Right cardiac atrium (tissue), 5 donors: ENCODE measurements around the gene C7orf57. TPM values are rescaled to one million over a fixed set of nuclear protein-coding genes. Genes with fewer than 3 reads are reported as not detected.

Experiments used
- ATAC-seq, 2 donors: fragments of 200-7000 bp; cut with Tn5 transposase; one replicate each; pipeline versions ENCODE4 v1.8.0 to v1.9.1; 2020; ENCODE audit warnings: moderate library complexity in 2 of 2, mild to moderate bottlenecking in 1 of 2
- DNase-seq, 3 donors: peaks; one replicate each; pipeline ENCODE4 v3.0.0-alpha.2; 2020
- H3K27ac ChIP-seq: one replicate; pipeline ENCODE4 v1.5.1; 2013; ENCODE audit warnings: mild to moderate bottlenecking, low read length, control low read depth, moderate library complexity
- H3K27me3 ChIP-seq: one replicate; pipeline ENCODE4 v1.6.1; 2013; ENCODE audit not compliant: control insufficient read depth, insufficient read depth
- H3K4me1 ChIP-seq: one replicate; pipeline ENCODE4 v1.6.1; 2013; ENCODE audit warnings: low read length; ENCODE audit not compliant: control insufficient read depth, insufficient read depth
- H3K4me3 ChIP-seq: one replicate; pipeline ENCODE4 v1.5.1; 2013; ENCODE audit warnings: low read length, control low read depth
- H3K9me3 ChIP-seq: one replicate; pipeline ENCODE4 v1.6.1; 2013; ENCODE audit warnings: low read length; ENCODE audit not compliant: control insufficient read depth
- WGBS: extraction: QIAGEN DNeasy Blood & Tissue Kit; methylation state at CpG from one replicate; pipeline ENCODE4 v1.1.7; 2013; 5-methylcytosine and 5-hydroxymethylcytosine counted together
- intact Hi-C, 4 donors: fragments of 100-400 bp; cut with DNase I; formaldehyde crosslinking; loops; one replicate each; pipeline versions ENCODE4 v1.11.0 to v1.14.0; 2022 to 2023
- polyA plus RNA-seq: library from polyadenylated mRNA; stranded (reverse); fragments of 200-250 nt; gene quantifications from one replicate; pipeline ENCODE4 v1.2.3, GENCODE V29; 2013
- total RNA-seq, 4 donors: library from RNA; stranded (reverse); fragmentation: NEBNext Ultra II Directional; extraction: Animal tissue kit (Norgen Biotek cat#: 25700); gene quantifications; one replicate each; pipeline ENCODE4 v1.2.1, GENCODE V29; 2021
- donor health status: healthy with polysubstance abuse.
- donor health status: DM: no; HTN: yes; CAD: no.
- donor health status: DM: no; HTN: no; CAD: no.
- donor health status: DM: no; HTN: yes; CAD: no; lungs with severe emphysema.
- donor health status: DM: yes; HTN: yes; CAD: no.

The C7orf57 gene
- total and polyA plus RNA-seq, 5 donors, result not detected

DNA sequence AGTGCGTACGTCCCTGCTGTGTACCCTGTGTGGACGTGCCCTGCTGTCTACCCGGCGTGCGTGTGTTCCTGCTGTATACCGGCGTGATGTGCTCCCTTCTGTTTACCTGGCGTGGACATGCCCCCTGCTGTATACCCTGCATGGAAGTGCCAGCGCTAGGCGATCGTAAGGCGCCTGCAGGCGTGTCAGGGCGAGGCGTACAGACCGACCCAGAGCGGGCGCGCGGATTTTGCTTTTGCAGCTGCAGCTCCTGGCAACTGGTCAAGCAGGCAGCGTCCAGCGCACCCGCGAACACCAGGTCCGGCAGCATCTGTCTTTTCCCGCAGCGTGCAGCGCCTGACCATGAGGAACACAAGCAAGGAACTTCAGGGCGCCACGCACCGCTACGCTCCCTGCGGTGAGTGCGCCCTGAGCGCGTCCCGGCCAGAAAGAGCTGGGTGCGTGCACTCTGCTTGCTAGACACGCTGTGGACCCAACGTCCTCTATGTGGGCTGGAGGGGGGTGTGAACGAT, 680 bp downstream of the C7orf57 start:
- H3K27ac ChIP-seq, result no peak overlapping the region
- H3K4me1 ChIP-seq, result no peaks in the 10 kb centered on the region
- DNase-seq (peak; percentile 20 to 69 (median 64)), ATAC-seq (peak; percentile 26 to 40)
- H3K4me3 ChIP-seq, result peak overlapping the region; percentile 44
- no peaks in the 10 kb centered on the region for H3K9me3 ChIP-seq
- intact Hi-C loops, result loop anchor here in 3 of 4 donors (10.0 kb wide), 3 partner anchors 59 to 79 kb away; no protein-coding TSS in a partner anchor
- no peaks in the 10 kb centered on the region for H3K27me3 ChIP-seq
- 2% methylated on average over 42 of the region's 42 CpGs for WGBS

DNA sequence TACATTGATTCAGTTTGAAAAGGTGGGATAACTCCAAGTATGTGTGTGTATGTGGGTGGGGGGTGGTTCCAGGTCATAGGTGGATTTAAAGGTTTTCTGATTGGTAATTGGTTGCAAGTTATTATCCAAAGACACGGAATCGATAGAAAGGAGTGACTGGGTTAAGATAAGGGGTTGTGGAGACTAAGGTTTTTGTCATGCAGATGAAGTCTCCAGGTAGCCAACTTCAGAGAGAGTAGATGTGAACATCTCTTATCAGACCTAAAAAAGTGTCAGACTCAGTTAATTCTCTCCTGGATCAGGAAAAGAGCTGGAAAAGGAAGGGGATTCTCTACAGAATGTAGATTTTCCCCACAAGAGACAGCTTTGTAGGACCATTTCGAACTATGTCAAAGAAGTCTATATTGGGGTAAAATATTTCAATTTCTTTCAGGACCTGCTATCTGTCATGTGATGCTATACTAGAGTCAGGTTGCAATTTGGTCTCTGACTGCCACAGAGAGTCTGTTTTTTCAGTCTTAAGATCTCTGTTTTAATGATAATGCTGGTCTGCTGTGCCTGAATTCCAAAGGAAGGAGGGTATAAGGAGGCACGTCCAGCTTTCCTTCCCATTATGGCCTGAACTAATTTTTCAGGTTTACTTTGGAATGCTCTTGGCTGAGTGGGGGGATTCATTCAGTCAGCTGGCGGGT, 3.6 kb downstream of the C7orf57 start:
- ATAC-seq, result no peak
- WGBS, result 59% methylated on average over 5 of the region's 5 CpGs
- H3K4me1 ChIP-seq, result no peaks in the 10 kb centered on the region
- intact Hi-C loops, result loop anchor here in 3 of 4 donors (10.0 kb wide), 3 partner anchors 56 to 76 kb away; no protein-coding TSS in a partner anchor
- H3K27me3 ChIP-seq, result no peaks in the 10 kb centered on the region
- DNase-seq, result no peak
- no peak overlapping the region for H3K4me3 ChIP-seq
- no peaks in the 10 kb centered on the region for H3K9me3 ChIP-seq
- H3K27ac ChIP-seq, result no peak overlapping the region

DNA sequence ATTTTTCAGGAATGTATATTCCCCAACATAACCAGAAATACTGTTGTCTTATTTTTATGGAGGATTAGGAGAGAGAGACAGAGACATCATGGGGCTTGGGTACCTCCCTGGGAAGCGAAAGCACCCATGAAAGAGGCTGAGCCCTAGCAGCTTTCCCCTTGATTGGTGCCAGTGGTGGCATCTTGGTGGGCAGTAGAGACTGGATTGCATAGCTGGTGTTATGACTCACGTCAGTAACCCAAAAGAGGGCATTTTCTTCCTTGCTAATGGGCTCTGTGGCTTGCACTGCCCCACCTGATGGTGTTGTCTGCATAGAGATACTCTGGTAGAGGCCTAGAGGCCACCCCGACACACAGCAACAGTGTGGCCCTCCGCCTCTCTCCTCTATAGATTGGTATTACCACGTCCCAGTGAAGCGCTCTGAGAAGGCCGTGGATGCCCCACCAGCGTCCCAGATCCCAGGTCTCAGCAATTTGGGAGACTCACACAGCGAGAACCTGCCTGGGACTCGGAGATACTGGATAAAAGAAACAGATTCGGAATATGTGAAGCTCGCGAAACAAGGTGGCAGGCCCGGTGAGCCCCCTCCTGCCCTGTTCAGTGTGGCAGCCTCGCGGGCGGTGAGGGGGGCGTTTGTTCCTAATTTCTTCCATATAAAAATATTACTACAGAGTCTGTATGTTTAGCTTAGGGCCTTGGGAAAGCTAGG, 5.8 kb downstream of the C7orf57 start:
- Histone ChIP-seq H3K27ac (no peak overlapping the region), H3K9me3 (no peaks in the 10 kb centered on the region), H3K4me3 (no peak overlapping the region), H3K27me3 (no peaks in the 10 kb centered on the region), H3K4me1 (no peaks in the 10 kb centered on the region)
- intact Hi-C loops, result no loop called here
- WGBS, result 95% methylated on average over 18 of the region's 18 CpGs
- ATAC-seq, result no peak
- DNase-seq, result no peak

DNA sequence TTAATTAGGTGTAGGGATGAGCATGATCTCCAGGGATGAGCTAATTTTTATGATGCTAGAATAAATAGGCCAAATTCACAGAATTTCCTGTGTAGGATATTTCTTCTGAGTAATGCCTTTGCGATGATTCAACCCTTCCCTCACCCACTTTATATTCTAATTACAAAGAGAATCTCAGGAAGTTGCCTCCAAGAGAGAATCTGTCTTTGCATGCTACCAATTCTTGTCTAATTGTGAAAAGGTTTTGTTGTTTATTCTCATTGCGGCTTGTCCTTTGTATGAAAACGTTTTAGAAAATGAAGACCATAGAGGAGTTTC, 6.3 kb downstream of the C7orf57 start:
- ATAC-seq, result no peak
- H3K27me3 ChIP-seq, result no peaks in the 10 kb centered on the region
- 61% methylated on average over 3 of the region's 3 CpGs for WGBS

DNA sequence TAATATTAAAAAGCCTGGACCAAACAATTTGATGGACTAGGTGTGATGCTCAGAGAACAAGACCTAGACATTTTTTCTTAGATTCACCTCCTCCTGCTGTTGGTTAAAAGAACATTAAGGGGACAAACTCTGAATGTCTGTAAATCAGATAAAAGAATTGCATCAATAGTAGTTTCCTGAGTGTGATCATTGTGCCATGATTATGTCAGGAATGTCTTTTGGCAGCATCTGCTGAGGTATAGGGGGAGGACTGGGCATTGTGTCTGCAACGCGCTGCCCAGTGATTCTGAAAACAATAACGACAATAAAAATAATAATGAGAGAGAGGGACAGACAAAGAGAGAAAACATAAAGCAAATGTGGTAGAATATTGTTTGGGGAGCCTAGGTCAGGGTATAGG, 6.9 kb downstream of the C7orf57 start:
- ATAC-seq, result no peak
- H3K4me1 ChIP-seq, result no peaks in the 10 kb centered on the region
- H3K27ac ChIP-seq, result no peak overlapping the region
- H3K4me3 ChIP-seq, result no peak overlapping the region
- no peaks in the 10 kb centered on the region for H3K27me3 ChIP-seq
- no peaks in the 10 kb centered on the region for H3K9me3 ChIP-seq
- intact Hi-C loops, result no loop called here
- WGBS, result 68% methylated on average over 3 of the region's 3 CpGs
- DNase-seq, result no peak

More for the DNA sequence above, 6.3 kb downstream of the C7orf57 start:
- Histone ChIP-seq H3K9me3 (no peaks in the 10 kb centered on the region), H3K4me3 (no peak overlapping the region), H3K27ac (no peak overlapping the region), H3K4me1 (no peaks in the 10 kb centered on the region)
- DNase-seq, result no peak
- intact Hi-C loops, result no loop called here

DNA sequence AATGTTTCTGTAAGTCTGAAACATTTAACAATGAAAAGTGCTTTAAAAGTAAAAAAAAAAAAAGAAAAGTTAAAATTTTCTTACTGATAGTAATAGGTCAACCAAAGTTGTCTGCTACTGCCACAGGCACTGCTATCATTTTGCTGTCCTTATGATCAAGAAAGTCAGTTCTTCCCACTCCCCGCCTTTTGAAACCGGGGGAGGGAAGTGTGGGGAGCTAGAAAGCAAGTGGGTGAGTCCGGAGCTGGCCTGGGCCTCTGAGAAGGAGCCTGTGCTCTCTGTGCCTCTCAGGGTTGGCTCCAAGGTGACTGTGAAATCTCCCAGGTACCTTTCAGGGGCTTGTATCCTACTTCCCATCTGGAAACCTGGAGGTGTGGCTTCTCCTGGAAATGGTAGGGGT, 7.3 kb downstream of the C7orf57 start:
- no peak for ATAC-seq
- Histone ChIP-seq H3K27me3 (no peaks in the 10 kb centered on the region), H3K9me3 (no peaks in the 10 kb centered on the region), H3K4me3 (no peak overlapping the region), H3K27ac (no peak overlapping the region), H3K4me1 (no peaks in the 10 kb centered on the region)
- no peak for DNase-seq
- WGBS, result 55% methylated on average over 3 of the region's 3 CpGs
- intact Hi-C loops, result no loop called here

DNA sequence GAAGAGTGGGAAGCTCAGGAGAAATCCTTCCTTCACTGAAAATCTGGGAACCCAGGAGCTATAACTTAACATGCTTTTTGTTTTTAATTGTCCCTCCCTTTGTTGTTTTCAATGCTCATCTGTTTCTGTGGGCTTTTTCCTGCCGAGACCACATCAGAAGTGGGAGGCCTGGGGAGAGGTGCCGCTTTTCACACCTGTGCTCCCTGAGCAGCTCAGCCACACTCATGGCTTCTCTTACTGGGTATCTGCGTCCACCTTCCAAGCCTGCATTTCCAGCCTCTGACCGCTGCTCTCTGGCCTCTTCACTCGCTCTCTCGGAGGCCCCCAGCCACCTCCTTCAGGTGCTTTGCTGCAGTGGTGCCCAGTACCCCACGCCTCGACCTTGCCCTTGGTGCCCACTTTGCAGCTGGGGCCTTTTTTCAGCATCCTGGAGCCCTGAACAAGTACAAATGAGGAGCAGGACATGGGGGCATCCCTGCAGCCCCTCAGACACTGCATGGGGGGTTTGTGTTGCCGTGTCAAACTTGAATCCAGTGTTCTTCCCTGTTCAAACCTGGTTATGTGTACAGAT, 9.9 kb downstream of the C7orf57 start:
- Histone ChIP-seq H3K27me3 (no peaks in the 10 kb centered on the region), H3K4me3 (no peak overlapping the region), H3K27ac (no peak overlapping the region), H3K9me3 (no peaks in the 10 kb centered on the region), H3K4me1 (no peaks in the 10 kb centered on the region)
- WGBS, result 76% methylated on average over 9 of the region's 9 CpGs
- no peak for DNase-seq
- intact Hi-C loops, result no loop called here
- no peak for ATAC-seq

DNA sequence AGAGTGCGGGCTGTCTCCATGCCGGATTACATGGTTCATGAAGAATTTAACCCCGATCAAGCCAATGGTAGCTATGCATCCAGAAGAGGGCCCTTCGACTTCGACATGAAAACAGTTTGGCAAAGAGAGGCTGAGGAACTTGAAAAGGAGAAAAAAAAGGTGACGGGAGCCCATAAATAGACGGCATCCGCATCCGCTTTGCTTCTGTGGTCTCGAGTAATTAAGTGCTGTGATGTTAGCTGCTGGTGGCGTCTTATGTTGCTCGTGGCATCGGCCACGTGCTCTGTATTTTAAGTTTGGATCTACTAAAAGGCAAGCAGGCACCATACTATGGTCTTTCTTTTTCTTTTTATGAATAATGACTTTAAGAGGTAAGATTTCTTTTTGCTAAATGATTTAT, 11.1 kb downstream of the C7orf57 start:
- ATAC-seq, result no peak

DNA sequence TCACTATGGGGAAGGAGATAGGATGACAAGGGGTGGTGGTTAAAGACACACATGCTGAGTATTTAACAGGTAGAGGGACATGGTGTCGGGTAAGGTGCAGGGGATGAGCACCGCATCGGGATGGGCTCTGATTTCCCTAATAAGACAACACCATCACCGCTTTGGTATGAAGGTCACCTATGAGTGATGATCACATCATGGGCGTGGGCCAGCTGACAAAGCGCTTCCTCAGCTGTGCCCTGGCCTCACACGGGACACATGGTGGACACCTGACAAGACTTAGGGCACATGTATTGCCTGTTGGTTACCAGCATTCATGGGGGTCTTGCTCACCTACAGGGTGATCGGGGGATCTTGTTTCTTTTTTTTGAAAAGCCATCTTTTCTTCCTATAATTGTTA, 12.8 kb downstream of the C7orf57 start:
- DNase-seq (no peak), ATAC-seq (no peak)
- no peak overlapping the region for H3K27ac ChIP-seq
- 95% methylated on average over 8 of the region's 8 CpGs for WGBS
- no peaks in the 10 kb centered on the region for H3K4me1 ChIP-seq
- no peaks in the 10 kb centered on the region for H3K27me3 ChIP-seq
- H3K9me3 ChIP-seq, result no peaks in the 10 kb centered on the region
- H3K4me3 ChIP-seq, result no peak overlapping the region
- intact Hi-C loops, result no loop called here

More for the DNA sequence above, 11.1 kb downstream of the C7orf57 start:
- H3K9me3 ChIP-seq, result no peaks in the 10 kb centered on the region
- no peaks in the 10 kb centered on the region for H3K27me3 ChIP-seq
- WGBS, result 57% methylated on average over 14 of the region's 14 CpGs
- H3K27ac ChIP-seq, result no peak overlapping the region
- DNase-seq, result no peak
- H3K4me1 ChIP-seq, result no peaks in the 10 kb centered on the region
- no peak overlapping the region for H3K4me3 ChIP-seq
- intact Hi-C loops, result no loop called here

DNA sequence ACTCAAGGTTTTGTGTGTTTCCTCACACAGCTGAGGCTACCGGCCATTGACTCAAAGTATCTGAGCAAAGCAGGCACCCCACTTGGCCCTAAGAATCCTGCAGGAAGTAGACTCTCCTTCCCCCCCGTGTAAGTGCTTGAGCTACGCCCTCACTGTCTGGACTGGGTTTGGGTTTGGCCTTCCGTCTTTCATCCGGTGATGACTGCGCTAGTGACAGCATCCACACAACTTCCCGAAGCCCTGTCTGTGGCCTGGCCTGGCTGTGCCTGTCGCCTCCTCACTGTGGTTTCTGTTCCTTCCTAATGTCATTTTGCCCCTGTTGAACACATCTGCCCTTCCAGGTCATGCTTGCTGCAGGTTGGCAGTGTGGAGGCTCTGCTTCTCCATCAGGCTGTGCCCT, 14.5 kb downstream of the C7orf57 start:
- ATAC-seq (peak in 1 of 2 donors; percentile 57), DNase-seq (peak in 1 of 3 donors; percentile 49)
- no peaks in the 10 kb centered on the region for H3K27me3 ChIP-seq
- 78% methylated on average over 8 of the region's 8 CpGs for WGBS
- no peaks in the 10 kb centered on the region for H3K4me1 ChIP-seq
- no peaks in the 10 kb centered on the region for H3K9me3 ChIP-seq
- H3K27ac ChIP-seq, result no peak overlapping the region
- no peak overlapping the region for H3K4me3 ChIP-seq
- intact Hi-C loops, result no loop called here

DNA sequence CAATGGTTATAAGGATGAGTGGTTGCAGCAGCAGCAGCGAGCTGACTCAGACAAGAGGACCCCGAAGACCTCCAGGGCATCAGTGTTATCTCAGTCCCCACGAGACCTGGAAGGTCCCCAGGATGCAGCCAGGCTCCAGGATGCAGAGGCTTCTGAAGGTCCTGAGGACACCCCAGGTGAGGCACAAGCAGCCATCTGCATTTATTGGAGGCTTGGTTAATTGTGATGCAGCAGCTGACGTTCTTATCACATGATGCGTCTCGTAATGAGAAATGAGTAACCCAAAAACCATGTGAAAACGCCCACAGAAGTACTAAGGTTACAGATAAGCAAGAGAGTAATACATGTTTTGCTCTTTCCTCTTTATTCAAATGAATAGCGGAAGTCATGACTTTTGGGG, 17.4 kb downstream of the C7orf57 start:
- intact Hi-C loops, result no loop called here
- no peak overlapping the region for H3K4me3 ChIP-seq
- 65% methylated on average over 8 of the region's 8 CpGs for WGBS
- ATAC-seq (no peak), DNase-seq (no peak)
- H3K4me1 ChIP-seq, result no peaks in the 10 kb centered on the region
- no peak overlapping the region for H3K27ac ChIP-seq
- H3K9me3 ChIP-seq, result no peaks in the 10 kb centered on the region
- no peaks in the 10 kb centered on the region for H3K27me3 ChIP-seq
